MCF 10A (cell line): ENCODE data around the gene CD2AP. TPM values are rescaled to one million over a fixed set of nuclear protein-coding genes. Genes with fewer than 3 reads are reported as not detected.

Source experiments
- BruUV-seq: library from RNA; stranded (reverse); fragments of 400-500 nt; replicated peaks from 2 replicates; lab custom pipeline; 2021; lab: Mats Ljungman, UMichigan
- CTCF ChIA-PET: fragments of 300-600 bp; sonication (Branson Sonifier 250); formaldehyde crosslinking; extraction: SDS; loops from one replicate; lab custom pipeline; 2021; ENCODE audit warnings: antibody characterized with exemption, inconsistent platforms; lab: Yijun Ruan, JAX
- POLR2A ChIA-PET: fragments of 300-600, 350-650 bp; sonication (Branson Sonifier 250); formaldehyde crosslinking; extraction: SDS; loops from one replicate; lab custom pipeline; 2020; ENCODE audit warnings: antibody characterized with exemption, inconsistent platforms; lab: Yijun Ruan, JAX
- DNase-seq: peaks from one replicate; pipeline ENCODE4 v3.0.0-alpha.2; 2018; ENCODE audit not compliant: unreplicated experiment
- H3K27ac Mint-ChIP-seq: one replicate; pipeline ENCODE4 v1.8.0; 2022; ENCODE audit warnings: mild to moderate bottlenecking, low read depth, mixed read lengths; ENCODE audit not compliant: unreplicated experiment
- H3K27me3 Mint-ChIP-seq: one replicate; pipeline ENCODE4 v1.8.0; 2022; ENCODE audit warnings: mixed read lengths; ENCODE audit not compliant: insufficient read depth, unreplicated experiment
- H3K36me3 Mint-ChIP-seq: one replicate; pipeline ENCODE4 v1.8.0; 2022; ENCODE audit warnings: mild to moderate bottlenecking, moderate library complexity, mixed read lengths; ENCODE audit not compliant: insufficient read depth, unreplicated experiment
- H3K4me1 Mint-ChIP-seq: one replicate; pipeline ENCODE4 v1.8.0; 2022; ENCODE audit warnings: mixed read lengths; ENCODE audit not compliant: insufficient read depth, unreplicated experiment
- H3K4me3 Mint-ChIP-seq: one replicate; pipeline ENCODE4 v1.8.0; 2022; ENCODE audit warnings: mild to moderate bottlenecking, moderate library complexity, mixed read lengths; ENCODE audit not compliant: unreplicated experiment
- H3K9me3 Mint-ChIP-seq: one replicate; pipeline ENCODE4 v1.8.0; 2022; ENCODE audit warnings: mixed read lengths; ENCODE audit not compliant: unreplicated experiment
- CTCF ChIP-seq: fragments of 200-600 bp; IDR thresholded peaks from one replicate; pipeline ENCODE4 v1.8.0; 2022; ENCODE audit warnings: antibody characterized with exemption, mild to moderate bottlenecking; ENCODE audit not compliant: unreplicated experiment
- intact Hi-C: fragments of 100-400 bp; cut with micrococcal nuclease; formaldehyde crosslinking; loops from 2 replicates; pipeline ENCODE4 v1.14.1; 2022
- total RNA-seq: library from RNA; stranded (reverse); gene quantifications from 2 replicates; pipeline ENCODE4 v1.2.3, GENCODE V29; 2022

Gene CD2AP
- total RNA-seq, 1 experiment from 2014 or later: 40.3 TPM

- intact Hi-C loops: no loop called here
- no peak overlapping the region for H3K27ac Mint-ChIP-seq
- H3K4me1 Mint-ChIP-seq: no peaks in the 10 kb centered on the region
- CTCF ChIA-PET: interaction anchor here (0.5 to 8.5 kb wide), 40 partner anchors 9 to 1943 kb away, joined by 3 to 288 read pairs (median 5); partner anchors contain the start of genes ADGRF4 and OPN5
- no peaks in the 10 kb centered on the region for H3K9me3 Mint-ChIP-seq
- no TSS peak for BruUV-seq
- POLR2A ChIA-PET: interaction anchor here (0.7 to 2.1 kb wide), 4 partner anchors 11 to 150 kb away, joined by 3 to 27 read pairs (median 5); no protein-coding TSS in a partner anchor
- no peaks in the 10 kb centered on the region for H3K27me3 Mint-ChIP-seq
- H3K36me3 Mint-ChIP-seq: peaks cover 19% of the 10 kb centered on the region
- no peak for TF ChIP-seq CTCF
- no peak overlapping the region for H3K4me3 Mint-ChIP-seq
- no peak for DNase-seq
These were observed 153.0 kb downstream of the CD2AP start for GRCh38 chr6:47630587-47630986.

DNA sequence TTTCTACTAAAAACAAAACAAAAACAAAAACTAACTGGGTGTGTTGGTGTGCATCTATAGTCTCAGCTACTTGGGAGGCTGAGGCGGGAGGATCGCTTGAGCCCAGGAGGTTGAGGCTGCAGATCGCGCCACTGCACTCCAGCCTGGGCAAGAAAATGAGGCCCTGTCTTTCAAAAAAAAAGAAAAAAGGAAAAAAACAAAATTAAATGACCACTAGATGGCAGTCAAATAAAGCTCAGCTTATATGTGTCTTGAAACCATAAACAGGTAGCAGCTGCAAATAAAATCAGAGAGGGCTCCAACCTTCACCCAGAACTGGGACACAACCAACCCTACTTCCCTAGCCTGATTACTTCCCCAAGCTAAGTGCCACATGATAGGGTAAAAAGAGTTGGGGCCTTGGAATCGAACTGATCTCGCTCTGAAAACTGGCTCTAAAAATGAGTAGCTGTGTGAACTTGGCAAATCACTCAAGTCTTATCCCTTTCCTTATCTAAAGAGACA is 153.7 kb downstream of the CD2AP start:
- peak; percentile 59 for DNase-seq
- ChIA-PET CTCF (interaction anchor here (0.5 to 8.5 kb wide), 60 partner anchors 9 to 1943 kb away, joined by 3 to 288 read pairs (median 5); partner anchors contain the start of genes ADGRF4 and OPN5), POLR2A (interaction anchor here (0.6 to 2.1 kb wide), 6 partner anchors 55 to 150 kb away, joined by 3 to 27 read pairs (median 4); no protein-coding TSS in a partner anchor)
- Mint-ChIP-seq H3K9me3 (no peaks in the 10 kb centered on the region), H3K27me3 (no peaks in the 10 kb centered on the region), H3K4me3 (no peak overlapping the region), H3K27ac (no peak overlapping the region), H3K36me3 (peaks cover 17% of the 10 kb centered on the region), H3K4me1 (no peaks in the 10 kb centered on the region)
- peak; percentile 58 for TF ChIP-seq CTCF
- BruUV-seq: no TSS peak
- intact Hi-C loops: loop anchor here (1.0 kb wide), 3 partner anchors 103 to 217 kb away; no protein-coding TSS in a partner anchor

DNA sequence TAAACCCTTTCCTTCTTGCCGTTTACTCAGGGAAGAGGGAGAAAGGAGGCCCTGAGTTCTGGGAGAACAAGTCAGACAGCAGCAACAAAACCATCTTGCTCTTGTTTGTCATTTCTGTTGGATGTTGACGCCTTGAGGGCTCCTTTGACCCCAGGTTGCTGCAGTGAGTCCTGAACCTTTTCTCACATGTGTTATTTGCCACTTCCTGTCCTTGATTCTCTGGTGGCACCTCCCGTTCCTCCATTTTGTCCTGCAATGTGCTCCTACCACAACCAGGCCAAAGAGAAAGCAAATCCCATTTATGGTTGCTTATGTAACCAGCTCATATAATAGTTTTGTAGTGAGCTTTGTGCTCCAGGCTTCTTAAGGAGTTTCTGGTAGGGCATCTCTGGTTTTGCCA is 154.2 kb downstream of the CD2AP start:
- Mint-ChIP-seq H3K9me3 (no peaks in the 10 kb centered on the region), H3K27me3 (no peaks in the 10 kb centered on the region), H3K36me3 (peaks cover 12% of the 10 kb centered on the region), H3K4me3 (no peak overlapping the region), H3K27ac (no peak overlapping the region), H3K4me1 (no peaks in the 10 kb centered on the region)
- TF ChIP-seq CTCF: no peak
- CTCF ChIA-PET: interaction anchor here (0.5 to 8.5 kb wide), 48 partner anchors 8 to 1661 kb away, joined by 3 to 288 read pairs (median 5); partner anchors contain the start of genes ADGRF4 and OPN5
- intact Hi-C loops: loop anchor here (1.0 kb wide), 3 partner anchors 103 to 217 kb away; no protein-coding TSS in a partner anchor
- POLR2A ChIA-PET: interaction anchor here (0.6 to 2.1 kb wide), 5 partner anchors 67 to 149 kb away, joined by 3 to 27 read pairs (median 5); no protein-coding TSS in a partner anchor
- no peak for DNase-seq
- no TSS peak for BruUV-seq

DNA sequence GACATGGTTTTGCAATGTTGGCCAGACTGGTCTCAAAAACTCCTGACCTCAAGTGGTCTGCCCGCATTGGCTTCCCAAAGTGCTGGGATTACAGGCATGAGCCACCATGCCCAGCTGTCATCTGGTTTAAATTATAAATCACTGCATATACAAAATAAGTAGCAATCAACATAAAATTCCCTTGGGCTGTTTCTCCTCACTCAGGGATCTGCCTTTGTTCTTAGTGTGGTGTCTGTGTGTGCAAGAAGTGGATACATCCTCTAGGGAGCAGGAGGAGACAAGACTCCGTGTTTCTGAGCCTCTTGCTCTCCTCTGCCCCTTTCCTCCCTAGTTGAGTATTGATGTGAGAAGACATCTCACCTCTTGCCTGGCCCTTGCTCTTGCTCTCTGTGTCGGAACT is 155.6 kb downstream of the CD2AP start:
- DNase-seq: peak; percentile 29
- BruUV-seq: no TSS peak
- TF ChIP-seq CTCF: no peak
- Mint-ChIP-seq H3K4me1 (no peaks in the 10 kb centered on the region), H3K9me3 (no peaks in the 10 kb centered on the region), H3K4me3 (no peak overlapping the region), H3K27ac (no peak overlapping the region), H3K27me3 (no peaks in the 10 kb centered on the region), H3K36me3 (peaks cover 6% of the 10 kb centered on the region)
- CTCF ChIA-PET: interaction anchor here (0.6 to 8.5 kb wide), 16 partner anchors 10 to 1848 kb away, joined by 3 to 288 read pairs (median 4); partner anchors contain the start of gene OPN5
- POLR2A ChIA-PET: interaction anchor here (0.6 kb wide), 1 partner anchor 220 kb away, joined by 3 read pairs; no protein-coding TSS in a partner anchor
- intact Hi-C loops: no loop called here
